NCI-H1930 (cell line): ENCODE results near the gene FIBP.

Source experiments
- DNase-seq, 2 experiments: peaks; one replicate each; lab custom pipeline; 2025; lab: John Stamatoyannopoulos, UW

FIBP gene

GRCh38 chr11:65870706-65871681 is 17.3 kb downstream of the FIBP start:
- DNase-seq: no peak

GRCh38 chr11:65870307-65870658 is 18.0 kb downstream of the FIBP start:
- DNase-seq: no peak

- DNase-seq: no peak
Observed at GRCh38 chr11:65869643-65870306, 18.5 kb downstream of the FIBP start.

GRCh38 chr11:65868907-65869306 is 19.4 kb downstream of the FIBP start:
- no peak for DNase-seq

GRCh38 chr11:65868076-65868667 is 20.1 kb downstream of the FIBP start:
- DNase-seq: peak in 1 of 2 experiments; percentile 54

- no peak for DNase-seq
Observed at GRCh38 chr11:65867284-65868071, 20.8 kb downstream of the FIBP start.

- no peak for DNase-seq
Observed at GRCh38 chr11:65866509-65867283, 21.6 kb downstream of the FIBP start.

GRCh38 chr11:65865550-65866172 is 22.6 kb downstream of the FIBP start:
- DNase-seq: no peak

GRCh38 chr11:65864706-65865471 is 23.4 kb downstream of the FIBP start:
- no peak for DNase-seq

GRCh38 chr11:65863889-65864705 is 24.2 kb downstream of the FIBP start:
- DNase-seq: no peak

- DNase-seq: no peak
Observed at GRCh38 chr11:65862941-65863888, 25.1 kb downstream of the FIBP start.

- no peak for DNase-seq
Observed at GRCh38 chr11:65862191-65862735, 26.0 kb downstream of the FIBP start.

GRCh38 chr11:65861533-65862183 is 26.6 kb downstream of the FIBP start:
- no peak for DNase-seq

GRCh38 chr11:65861165-65861505 is 27.1 kb downstream of the FIBP start:
- no peak for DNase-seq

- DNase-seq: peak; percentile 86 to 92
Observed at GRCh38 chr11:65860278-65861164, 27.8 kb downstream of the FIBP start, which contains the start of gene MUS81. Gene MUS81, plus strand, starts transcription at chr11:65860433. Its CDS starts 321 bp downstream, at chr11:65860754.

- peak in 1 of 2 experiments; percentile 70 for DNase-seq
Observed at GRCh38 chr11:65859812-65860277, 28.4 kb downstream of the FIBP start.
